ENCODE results near the gene SLC25A29.

- TF ChIP-seq CTCF (IDR thresholded peaks at IDR 0.05) (no peak), POLR2A (IDR thresholded peaks at IDR 0.05) (no peak), POLR2AphosphoS5 (IDR thresholded peaks at IDR 0.05) (no peak)
Observed at GRCh38 chr14:100268591-100269207, 37.5 kb downstream of the SLC25A29 start.

All from sigmoid colon (tissue), 4 donors.